ENCODE measurements around the gene FSIP1.

Gene FSIP1

DNA sequence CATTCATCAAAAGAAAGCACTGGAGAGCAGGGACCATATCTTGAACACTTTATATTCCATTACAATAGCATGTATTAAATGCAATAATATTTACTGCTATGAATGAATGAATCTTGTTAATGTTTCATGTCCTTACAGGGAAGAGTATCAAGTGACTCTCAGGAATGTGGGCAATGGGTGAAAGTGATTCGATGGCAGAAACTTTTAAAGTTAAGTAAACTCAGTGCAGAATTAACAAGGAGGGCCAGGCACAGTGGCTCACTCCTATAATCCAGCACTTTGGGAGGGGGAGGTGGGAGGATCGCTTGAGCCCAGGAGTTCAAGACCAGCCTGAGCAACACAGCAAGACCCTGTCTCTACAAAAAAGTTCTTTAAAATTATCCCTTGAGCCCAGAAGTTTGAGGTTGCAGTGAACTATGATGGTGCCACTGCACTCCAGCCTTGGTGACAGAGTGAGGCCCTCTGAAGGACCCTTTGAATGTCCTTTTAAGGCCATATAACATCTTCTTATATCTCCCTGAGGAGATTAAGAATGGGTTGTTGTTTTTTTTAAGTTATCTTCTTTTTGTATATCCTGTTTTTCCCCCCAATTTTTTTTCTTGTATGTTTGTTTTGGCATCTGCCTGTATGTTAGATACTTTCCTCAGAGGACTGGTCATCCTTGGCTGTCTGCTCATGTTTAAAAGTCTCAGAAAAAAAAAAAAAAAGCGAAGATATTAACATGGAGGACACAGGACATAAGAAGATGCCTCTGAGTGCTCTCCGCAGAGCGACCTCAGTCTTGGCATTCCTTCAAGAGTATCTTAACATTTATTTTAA is 9.6 kb upstream of the FSIP1 start:
- no peak for DNase-seq

DNA sequence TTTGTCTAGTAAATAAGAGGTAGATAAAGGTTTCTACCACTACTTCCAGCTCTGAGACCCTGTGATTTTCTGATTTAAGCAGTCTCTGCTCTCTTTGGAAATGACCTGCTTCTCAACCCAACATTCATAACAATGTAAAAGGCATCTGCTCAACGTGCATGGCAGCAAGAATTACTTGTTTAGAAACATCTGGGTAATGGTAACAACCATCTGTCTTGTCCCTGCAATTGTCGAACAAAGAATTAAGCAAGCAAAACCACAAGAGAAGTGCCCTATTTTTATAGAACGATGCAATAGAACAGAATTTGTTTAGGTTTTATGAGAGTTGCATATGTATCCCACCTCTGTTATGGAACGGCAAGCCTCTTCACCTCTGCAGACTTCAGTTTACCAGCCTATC is 7.1 kb upstream of the FSIP1 start:
- DNase-seq = no peak

DNA sequence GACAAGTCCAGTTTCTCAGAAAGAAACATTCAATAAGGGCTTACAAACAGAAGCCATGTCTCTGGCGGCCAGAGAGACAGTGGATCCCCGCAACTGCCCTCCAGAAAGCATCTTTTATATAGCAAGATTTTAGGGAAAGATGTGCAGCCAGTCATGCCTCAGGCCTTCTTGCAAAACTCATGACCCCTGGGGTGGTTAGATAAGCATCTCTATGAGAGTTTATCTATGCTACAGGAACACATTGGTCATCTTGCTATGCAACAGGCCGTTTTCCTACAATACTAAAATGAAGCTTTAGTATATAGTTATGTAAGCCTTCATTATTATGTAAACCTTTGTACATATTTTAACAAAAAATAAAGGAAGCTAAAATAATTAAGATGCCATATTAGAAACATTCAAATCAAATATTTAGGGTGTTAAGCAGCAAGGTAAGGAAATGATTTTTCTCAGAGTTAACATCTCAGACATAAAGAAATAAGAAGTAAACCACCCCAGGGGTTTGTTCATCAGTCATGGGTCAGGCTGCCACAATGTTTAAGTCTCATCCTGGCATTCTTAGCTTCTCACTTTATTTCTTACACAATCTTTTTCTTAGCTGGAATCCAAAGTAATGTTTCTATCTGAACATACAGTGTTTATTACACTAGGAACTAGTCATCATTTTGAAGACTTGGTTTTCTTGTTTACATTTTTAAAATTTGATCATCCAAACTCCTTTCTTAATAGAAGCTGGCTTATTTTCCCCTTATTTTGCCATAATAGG is 6.3 kb upstream of the FSIP1 start:
- no peak for DNase-seq

DNA sequence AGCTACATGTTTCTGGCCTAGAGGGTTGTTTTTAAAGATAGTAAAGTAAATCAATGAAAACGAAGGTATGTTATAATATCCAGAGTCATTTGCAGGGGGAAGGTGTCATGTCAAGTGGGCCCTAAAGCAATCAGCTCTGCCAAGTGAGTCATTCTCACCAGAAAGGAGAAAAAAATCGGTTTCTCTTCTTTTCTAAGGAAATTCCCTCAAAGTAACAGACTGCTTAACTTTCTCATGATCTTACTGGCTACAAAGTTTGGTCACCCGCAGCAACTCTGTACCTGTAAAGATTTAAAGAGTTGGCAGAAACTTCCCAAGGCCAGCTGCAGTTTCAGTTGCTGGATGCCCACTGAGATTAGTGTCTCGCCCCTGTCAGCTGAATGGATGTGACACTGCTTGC is 5.5 kb upstream of the FSIP1 start:
- DNase-seq = no peak

DNA sequence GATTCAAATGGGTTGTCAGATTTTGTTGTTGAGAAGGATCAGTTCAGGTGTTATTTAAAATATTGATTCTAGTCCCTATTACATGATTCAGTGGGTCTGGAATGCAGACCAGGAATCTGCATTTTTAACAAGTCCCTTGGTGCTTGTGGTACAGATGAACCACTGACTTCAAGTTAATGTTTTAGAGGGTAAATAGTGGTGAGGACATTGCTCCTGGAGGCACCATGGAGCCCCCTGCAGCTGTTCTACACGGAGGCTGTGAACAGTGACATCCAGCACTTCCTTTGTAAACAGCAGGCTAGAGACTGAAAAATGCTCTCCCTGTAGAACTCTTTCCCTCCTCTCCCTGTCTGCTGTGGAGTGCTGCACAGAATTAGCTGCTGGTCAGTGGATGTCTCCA is 4.8 kb upstream of the FSIP1 start:
- DNase-seq = no peak

DNA sequence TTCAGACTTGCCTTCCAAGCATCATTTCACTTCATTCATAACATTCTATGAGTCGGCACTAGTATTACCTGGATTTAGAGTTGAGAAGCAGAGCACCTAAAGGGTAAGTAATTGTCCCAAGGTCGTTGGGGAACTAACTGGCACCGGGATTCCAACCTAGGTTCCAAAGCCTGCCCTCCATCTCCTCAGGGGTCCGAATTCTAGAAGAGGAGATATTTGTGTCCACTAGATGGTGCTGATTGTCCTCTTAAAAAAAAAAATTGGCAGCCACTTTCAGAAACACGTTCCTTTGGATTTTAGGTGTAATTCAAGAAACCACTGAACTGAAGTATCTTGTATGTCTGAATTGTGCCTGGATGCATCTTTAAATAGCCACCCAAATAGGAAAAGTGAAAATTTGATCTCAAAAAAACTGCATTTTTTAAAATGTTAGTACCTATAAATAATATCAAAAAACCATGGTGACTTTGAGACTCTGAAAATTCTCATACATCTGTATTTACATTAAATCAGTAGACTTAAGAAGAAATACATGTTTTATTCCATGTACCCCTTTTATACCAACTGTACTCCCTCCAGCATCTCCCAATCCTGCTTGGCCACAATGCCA is 3.9 kb upstream of the FSIP1 start:
- DNase-seq = peak; percentile 26

DNA sequence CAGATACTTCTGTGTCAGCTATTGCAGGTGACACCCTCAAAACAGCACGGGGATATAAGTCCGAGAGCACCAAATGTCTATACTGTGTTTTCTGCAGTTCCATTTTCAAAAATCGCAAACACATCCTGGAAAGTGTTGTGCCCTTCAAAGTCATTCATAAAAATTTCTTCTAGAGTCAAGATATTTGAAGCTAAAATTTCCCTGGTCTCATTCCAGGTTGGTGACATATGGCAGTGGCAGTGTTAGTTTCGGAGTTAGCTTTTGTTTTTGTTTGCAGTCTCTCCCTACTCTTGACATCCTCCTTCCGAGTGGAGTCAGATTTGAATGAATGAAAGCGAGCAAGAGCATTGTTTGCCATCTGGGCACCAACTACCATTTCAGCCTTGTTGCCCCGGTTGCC is 3.2 kb upstream of the FSIP1 start:
- no peak for DNase-seq

DNA sequence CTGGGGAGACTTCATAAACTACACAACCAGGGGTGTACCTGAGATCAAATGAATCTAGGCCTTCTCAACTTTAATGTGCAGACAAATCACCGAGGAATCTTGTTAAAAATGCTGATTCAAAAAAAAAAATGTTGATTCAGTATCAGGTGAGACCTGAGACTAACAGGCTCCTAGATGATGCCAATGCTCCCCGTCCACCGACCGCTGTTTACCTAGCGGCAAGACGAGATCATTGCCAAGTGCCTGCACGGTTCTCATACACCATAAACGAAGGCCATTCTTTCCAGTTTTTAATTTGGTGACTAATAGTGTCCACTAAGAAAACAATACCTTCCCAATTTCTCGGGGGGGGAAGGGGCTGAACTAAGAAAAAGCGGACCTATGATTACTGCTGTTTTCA is 2.5 kb upstream of the FSIP1 start:
- peak; percentile 12 for DNase-seq

DNA sequence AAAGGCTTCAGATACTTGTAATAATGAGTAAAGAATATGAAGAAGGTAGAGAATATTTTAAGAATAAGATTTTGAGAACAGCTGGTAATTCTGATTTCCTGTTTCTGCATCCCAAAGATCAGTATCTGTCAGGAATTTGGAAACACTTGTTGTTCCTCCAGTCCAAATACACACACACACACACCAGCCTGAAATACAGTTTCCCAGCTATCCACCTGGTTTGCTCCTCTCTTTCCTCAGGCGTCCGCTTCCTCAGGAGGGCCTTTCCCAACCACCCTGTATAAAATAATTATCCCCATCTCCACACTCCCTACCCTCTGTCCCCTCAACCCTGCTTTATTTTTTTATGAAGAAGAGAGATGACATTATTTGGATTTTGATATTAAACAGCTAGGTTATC is 2.0 kb upstream of the FSIP1 start:
- no peak for DNase-seq

DNA sequence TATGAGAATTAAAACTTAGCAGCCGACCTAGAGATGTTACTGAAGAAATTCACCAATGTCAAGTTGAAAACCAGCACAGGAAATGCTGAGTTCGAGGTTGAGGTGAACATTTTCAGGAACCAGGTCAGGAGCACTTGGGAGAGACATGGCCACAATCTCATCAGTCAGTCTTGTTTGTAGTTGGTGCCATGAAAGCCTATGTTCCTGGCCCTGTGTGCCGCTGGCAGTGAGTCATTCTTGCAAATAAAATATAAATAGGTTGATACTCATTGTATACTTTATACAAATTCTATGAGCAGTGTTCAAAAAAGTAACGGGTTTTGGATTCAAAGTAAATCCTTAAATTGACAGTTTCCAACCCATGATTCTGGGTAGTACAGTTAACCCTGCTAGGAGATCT is 1.5 kb upstream of the FSIP1 start:
- DNase-seq = no peak

DNA sequence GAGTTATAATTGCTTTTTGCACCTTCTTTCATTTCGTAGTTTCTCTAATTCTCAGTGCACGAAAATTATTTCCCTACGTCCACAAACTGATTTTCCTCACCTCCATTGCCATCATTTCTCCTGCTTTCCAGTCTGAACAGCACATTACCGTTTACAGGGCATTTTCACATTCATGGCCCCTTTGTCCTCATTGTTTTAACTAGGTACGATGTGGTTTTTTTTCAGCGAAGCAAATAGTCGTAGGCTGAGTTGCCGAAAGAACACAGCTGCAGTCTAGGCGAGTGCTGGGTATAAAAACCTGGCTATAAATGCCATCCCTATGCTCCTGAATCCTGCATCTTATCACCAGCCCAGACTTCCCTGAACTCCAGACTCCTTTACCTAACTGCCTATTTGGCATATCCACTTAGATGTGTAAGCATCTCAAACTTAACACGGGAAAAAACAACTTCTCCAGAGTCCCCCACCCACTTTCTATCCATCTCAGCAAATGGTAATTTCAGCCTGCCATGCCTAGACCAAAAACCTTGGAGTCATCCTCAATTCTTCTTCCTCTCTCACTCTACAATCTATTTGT is 691 bp upstream of the FSIP1 start:
- no peak for DNase-seq

DNA sequence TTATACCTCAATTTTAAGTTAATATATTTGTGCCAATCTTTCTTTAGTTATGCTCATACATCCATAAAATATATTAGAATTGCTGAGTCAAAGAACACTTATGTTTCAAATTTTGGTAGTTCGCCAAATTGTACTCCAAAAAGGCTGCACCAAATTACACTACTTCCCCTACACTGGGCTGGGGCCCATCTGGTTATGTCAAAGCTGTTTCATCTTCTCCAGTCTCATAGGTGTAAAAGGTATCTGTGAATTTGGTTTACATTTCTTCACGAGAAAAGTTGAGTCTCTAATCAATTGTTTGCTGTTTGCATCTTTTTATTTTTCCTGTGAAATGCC is 706 bp downstream of the FSIP1 start:
- DNase-seq = no peak

DNA sequence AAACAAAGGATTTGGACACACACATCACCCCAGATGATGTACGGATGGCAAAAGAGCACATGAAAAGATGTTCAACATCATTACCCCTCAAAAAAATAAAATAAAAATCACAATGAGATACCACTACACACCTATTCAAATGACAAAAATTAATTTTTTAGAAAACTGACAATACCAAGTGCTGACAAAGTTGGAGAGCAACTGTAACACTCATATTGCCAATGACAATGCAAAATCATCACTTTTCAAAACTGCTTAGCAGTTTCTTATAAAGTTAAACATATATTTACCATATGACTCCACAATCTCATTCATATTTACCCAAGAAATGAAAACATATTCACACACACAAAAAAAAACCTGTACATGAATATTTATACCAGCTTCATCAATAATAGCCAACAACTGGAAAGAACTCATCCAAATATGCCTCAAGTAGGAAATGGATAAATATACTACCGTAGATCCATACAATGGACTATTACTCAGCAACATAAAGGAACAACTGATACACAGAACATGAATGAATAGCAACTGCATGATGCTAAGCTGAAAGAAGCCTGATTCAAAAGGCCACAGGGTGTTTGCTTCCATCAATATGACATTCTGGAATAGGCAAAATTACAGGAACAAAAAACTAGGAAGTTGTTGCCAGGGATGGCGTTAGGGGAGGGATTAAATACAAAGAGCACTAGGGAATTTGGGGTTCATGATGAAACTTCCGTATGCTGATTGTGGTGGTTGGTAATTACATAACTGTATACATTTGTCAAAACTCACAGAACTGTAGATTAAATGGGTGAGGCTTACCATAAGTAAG is 1.3 kb downstream of the FSIP1 start:
- DNase-seq = no peak

DNA sequence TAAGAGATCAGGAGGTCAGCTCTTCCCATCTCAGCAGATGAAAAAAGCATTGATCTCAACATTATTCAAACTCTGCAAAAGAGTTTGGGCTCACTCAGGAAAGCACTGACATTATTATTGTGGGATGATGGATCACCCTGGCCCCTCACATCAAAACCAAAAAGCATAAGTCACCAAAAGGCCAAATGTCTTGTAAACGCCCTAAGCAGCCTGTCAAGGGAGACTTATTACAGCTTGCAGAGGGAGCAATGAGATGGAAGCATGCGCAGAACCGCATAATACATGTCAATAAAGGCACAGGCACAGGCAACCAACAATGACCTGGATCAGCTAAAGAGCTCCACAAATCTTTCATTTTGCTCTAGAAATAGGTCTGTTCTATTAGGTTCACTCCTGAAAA is 4.6 kb downstream of the FSIP1 start:
- no peak for DNase-seq

DNA sequence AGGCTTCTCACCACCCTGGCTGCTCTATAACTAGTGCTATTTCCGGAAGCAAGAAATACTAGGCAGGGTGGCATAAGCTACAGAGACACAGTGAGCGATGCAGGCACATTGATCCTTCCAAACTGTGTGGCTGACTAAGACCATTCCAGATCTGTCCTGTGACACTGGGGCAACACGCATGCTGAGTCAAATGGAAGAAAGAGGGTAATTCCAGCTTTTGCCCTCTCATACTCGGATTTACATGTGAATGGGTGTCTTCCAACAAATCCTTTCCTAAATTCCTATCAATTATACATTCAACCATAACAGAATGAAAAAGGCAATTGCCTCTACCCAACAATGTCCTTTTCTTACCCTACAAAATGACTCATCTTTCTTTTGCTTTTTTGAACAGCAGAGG is 5.1 kb downstream of the FSIP1 start:
- no peak for DNase-seq

DNA sequence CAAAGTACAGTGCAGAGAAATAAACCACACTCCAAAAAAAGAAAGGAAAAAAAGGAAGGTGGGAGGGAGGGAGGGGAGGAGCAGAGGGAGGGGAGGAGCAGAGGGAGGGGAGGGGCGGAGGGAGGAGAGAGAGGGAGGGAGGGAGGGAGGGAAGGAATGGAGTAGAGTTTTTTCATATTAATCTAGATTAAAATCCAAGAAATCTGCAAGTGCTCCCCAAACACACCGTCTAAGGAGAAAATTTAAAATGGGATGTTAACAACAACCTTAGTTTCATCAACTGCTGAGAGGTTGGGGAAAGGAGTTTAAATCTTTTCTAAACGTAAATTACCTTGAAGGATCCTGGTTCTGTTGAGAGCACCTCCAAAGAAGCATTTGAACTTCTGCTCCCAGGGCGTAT is 6.6 kb downstream of the FSIP1 start:
- DNase-seq = no peak

DNA sequence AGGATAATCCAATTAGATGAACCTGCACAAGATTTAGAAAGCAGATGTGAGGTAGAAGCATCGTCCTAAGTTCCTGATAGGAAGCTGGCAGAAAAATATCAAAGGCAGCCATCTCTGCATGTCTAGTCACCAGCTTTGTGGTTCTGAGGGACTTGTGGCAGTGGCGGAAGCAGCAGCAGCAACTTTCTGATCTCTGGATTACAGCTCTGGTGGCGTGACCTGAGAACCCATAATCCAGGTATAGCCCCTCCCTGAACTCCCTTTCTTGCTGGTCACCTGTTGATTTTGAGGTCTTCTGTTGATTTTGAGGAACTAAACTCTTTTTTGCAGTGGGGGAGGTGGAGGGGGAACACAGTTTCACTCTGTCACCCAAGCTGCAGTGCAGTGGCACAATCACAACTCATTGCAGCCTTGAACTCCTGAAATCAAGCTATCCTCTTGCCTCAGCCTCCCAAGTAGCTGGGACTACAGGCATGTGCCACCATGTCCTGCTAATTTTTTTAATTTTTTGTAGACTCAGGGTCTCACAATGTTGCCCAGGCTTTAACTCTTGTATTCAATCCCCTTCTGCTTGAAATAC is 7.9 kb downstream of the FSIP1 start:
- no peak for DNase-seq

DNA sequence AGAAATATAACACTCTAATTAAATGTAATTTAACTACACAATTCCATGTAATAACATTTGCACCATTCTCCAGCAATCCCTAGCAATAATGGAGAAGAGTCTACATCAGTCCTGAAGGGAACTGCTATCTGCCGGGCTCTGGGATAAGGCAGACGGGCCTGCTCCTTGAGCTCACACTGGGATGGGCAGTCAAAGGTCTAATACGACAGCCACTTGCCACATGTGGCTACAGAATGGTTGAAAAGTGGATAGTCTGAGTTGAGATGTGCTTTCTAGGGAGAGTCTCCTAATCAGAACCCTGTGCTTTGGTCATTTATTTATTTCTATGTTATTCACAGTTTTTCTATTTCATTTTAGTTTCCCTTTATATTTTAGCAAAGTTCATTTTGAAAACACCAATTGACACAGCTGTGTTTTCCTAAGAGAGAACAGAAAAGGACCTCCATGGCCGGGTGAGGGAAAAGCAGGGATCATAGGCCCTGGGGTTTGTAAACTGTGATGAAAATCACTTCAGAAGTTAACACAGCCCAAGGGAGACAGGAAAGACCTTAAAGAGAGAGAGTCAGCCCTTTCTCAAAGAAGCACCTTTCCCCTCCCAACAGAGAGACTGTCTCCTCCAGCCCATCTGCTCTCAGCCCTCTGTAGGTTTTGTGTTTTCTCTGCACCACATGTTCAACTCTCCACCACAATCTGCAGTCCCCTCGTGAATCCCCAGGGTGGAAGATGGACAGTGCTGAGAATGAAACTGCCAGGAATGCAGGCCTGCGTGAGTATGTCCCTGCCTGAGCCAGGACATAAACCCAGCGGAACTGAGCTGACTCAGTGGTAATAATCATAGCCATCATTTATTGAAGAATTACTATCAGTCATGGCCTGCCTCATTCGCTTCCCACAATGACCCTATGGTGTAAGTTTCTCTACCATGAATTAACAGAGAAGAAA is 11.6 kb downstream of the FSIP1 start:
- DNase-seq = no peak

DNA sequence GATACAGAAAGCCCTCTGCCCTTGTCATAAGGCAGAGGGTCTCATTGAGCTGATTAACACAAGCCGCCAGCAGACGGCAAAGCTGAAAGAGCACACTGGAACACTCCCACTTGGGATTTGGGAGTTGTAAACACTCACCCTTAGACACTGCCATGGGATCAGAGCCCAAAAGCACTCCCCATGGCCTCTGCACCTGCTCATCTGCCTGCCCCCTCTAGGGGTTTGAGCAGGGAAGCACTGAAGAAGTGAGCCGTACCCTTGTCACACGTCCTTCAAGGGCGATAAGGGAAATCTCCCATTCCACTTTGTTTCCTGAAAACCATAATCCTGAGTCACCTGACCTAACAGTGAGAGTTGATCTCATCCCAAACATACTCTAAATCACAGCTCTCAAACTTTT is 14.7 kb downstream of the FSIP1 start:
- no peak for DNase-seq

DNA sequence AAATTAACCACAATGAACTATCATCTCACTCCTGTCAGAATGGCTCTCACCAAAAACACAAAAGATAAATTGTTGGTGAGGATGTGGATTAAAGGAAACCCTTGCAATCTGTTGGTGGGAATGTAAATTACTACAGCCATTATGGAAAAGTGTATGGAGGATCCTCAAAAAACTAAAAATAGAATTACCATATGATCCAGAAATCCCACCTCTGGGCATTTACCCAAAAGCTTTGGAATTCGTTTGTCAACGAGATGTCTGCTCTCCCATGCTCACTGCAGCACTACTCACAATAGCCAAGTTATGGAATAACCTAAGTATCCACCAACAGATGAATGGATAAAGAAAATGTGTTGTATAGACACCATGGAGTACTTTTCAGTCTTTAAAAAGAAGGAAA is 21.6 kb downstream of the FSIP1 start:
- no peak for DNase-seq

DNA sequence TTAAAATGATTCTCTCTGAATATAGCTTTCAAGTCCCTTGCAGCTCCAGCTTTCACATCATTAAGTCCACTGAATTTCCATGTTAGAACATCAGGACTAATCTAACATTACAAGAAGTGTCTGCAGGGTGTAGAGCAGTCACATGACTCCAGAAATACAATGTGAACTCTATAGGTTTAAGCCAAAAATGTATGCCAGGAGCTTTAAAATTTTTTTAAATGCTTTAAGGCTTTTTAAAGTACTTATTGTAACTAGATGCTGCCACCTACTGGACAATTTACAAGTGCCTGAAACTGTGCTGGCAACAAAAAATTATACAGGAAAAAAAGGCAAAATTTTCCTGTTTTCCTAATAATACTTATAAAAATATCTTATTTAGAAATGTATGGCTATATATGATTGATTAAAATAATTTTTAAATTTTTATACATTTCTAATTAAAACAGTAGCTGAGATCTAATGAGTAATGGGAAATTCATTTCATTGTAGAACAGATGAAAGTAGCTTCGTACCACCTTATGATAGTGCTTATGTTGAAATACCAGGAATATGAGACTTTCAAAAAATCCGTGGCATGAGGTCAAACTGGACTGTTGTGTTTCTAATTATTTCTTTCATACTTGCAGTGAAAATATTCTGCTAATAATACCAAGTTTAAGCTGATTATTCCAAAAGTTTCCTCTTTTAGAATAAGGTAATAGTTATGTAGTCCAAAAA is 25.7 kb downstream of the FSIP1 start:
- DNase-seq = no peak

All from NCI-H2029 treated with DMSO at 0.1 percent for 48 hours (cell line).